HL-60 (cell line): ENCODE measurements around the gene PTPRG.

Source experiments
- DNase-seq, 2 experiments: peaks; one replicate each; pipeline ENCODE4 v3.0.0-alpha.2; 2010 to 2020; ENCODE audit warnings: low read depth in 1 of 2, low spot score in 1 of 2
- H3K27ac ChIP-seq: fragments of 250-450 bp; sonication (Bioruptor Pico); replicated peaks from 2 replicates; pipeline ENCODE4 v1.5.1; 2020; ENCODE audit warnings: mild to moderate bottlenecking, moderate library complexity
- H3K27me3 ChIP-seq: fragments of 250-450 bp; sonication (Bioruptor Pico); 2 replicates; pipeline ENCODE4 v1.5.1; 2021; ENCODE audit warnings: mild to moderate bottlenecking, moderate library complexity; ENCODE audit not compliant: insufficient read depth, poor library complexity, severe bottlenecking
- H3K4me3 ChIP-seq: replicated peaks from 2 replicates; pipeline ENCODE4 v1.5.1; 2011; ENCODE audit warnings: mild to moderate bottlenecking, control low read depth, low read length; ENCODE audit not compliant: insufficient read depth
- GABPA ChIP-seq: IDR thresholded peaks from 2 replicates; pipeline ENCODE4 v1.6.1; 2012; ENCODE audit warnings: low read depth
- POLR2AphosphoS5 ChIP-seq: IDR thresholded peaks from 2 replicates; pipeline ENCODE4 v1.6.1; 2012; ENCODE audit warnings: low read depth
- SPI1 ChIP-seq: IDR thresholded peaks from 2 replicates; pipeline ENCODE4 v1.6.1; 2012; ENCODE audit warnings: low read depth, mild to moderate bottlenecking, borderline replicate concordance
- TF ChIP-seq, protein P1 (sequence below): IDR thresholded peaks from one replicate; pipeline ENCODE4 v1.5.1; 2011; ENCODE audit warnings: low read length, control low read depth, inconsistent platforms; ENCODE audit not compliant: insufficient read depth
- TF ChIP-seq, protein P2 (sequence below): IDR thresholded peaks from 2 replicates; pipeline ENCODE4 v1.6.1; 2012; ENCODE audit warnings: low read depth; ENCODE audit not compliant: insufficient replicate concordance

Gene PTPRG

DNA sequence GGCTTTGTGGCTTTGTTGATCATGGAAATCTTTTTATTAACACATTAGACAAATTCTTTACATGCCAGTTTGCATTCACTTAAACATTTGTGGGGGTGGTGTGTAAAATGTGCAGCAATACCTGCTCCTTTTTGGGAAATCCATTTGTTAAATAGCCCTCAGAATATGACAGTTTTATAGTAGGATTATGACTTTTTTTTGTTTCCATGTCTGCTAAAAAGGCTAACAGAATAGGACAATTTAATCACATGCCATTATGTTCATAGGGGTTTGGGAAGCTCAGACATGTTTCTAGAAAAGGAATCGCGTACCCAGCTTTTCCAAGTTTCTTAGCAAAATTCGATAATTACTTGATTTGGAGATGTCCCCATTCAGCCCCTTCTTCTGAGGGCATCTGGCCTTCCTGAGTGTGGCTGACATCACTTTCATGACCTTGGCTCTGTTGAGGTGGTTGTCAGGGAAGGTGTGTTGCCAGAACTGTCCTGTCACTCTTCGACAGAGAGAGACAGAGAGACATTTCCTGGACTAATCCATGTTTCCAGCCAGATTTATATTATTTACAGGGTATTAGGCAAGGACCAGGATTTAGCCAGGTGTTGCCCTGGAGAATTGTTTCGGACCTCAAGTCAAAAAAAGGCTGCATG is 126.4 kb downstream of the PTPRG start:
- no peak for TF ChIP-seq SPI1
- TF ChIP-seq, protein P1, sequence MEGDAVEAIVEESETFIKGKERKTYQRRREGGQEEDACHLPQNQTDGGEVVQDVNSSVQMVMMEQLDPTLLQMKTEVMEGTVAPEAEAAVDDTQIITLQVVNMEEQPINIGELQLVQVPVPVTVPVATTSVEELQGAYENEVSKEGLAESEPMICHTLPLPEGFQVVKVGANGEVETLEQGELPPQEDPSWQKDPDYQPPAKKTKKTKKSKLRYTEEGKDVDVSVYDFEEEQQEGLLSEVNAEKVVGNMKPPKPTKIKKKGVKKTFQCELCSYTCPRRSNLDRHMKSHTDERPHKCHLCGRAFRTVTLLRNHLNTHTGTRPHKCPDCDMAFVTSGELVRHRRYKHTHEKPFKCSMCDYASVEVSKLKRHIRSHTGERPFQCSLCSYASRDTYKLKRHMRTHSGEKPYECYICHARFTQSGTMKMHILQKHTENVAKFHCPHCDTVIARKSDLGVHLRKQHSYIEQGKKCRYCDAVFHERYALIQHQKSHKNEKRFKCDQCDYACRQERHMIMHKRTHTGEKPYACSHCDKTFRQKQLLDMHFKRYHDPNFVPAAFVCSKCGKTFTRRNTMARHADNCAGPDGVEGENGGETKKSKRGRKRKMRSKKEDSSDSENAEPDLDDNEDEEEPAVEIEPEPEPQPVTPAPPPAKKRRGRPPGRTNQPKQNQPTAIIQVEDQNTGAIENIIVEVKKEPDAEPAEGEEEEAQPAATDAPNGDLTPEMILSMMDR, result no peak
- no peak for TF ChIP-seq POLR2AphosphoS5
- TF ChIP-seq GABPA, result no peak
- TF ChIP-seq, protein P2, sequence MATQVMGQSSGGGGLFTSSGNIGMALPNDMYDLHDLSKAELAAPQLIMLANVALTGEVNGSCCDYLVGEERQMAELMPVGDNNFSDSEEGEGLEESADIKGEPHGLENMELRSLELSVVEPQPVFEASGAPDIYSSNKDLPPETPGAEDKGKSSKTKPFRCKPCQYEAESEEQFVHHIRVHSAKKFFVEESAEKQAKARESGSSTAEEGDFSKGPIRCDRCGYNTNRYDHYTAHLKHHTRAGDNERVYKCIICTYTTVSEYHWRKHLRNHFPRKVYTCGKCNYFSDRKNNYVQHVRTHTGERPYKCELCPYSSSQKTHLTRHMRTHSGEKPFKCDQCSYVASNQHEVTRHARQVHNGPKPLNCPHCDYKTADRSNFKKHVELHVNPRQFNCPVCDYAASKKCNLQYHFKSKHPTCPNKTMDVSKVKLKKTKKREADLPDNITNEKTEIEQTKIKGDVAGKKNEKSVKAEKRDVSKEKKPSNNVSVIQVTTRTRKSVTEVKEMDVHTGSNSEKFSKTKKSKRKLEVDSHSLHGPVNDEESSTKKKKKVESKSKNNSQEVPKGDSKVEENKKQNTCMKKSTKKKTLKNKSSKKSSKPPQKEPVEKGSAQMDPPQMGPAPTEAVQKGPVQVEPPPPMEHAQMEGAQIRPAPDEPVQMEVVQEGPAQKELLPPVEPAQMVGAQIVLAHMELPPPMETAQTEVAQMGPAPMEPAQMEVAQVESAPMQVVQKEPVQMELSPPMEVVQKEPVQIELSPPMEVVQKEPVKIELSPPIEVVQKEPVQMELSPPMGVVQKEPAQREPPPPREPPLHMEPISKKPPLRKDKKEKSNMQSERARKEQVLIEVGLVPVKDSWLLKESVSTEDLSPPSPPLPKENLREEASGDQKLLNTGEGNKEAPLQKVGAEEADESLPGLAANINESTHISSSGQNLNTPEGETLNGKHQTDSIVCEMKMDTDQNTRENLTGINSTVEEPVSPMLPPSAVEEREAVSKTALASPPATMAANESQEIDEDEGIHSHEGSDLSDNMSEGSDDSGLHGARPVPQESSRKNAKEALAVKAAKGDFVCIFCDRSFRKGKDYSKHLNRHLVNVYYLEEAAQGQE, result no peak
- H3K4me3 ChIP-seq, result no peak overlapping the region
- DNase-seq, result no peak
- H3K27ac ChIP-seq, result no peak overlapping the region
- peaks cover 2% of the 10 kb centered on the region for H3K27me3 ChIP-seq

DNA sequence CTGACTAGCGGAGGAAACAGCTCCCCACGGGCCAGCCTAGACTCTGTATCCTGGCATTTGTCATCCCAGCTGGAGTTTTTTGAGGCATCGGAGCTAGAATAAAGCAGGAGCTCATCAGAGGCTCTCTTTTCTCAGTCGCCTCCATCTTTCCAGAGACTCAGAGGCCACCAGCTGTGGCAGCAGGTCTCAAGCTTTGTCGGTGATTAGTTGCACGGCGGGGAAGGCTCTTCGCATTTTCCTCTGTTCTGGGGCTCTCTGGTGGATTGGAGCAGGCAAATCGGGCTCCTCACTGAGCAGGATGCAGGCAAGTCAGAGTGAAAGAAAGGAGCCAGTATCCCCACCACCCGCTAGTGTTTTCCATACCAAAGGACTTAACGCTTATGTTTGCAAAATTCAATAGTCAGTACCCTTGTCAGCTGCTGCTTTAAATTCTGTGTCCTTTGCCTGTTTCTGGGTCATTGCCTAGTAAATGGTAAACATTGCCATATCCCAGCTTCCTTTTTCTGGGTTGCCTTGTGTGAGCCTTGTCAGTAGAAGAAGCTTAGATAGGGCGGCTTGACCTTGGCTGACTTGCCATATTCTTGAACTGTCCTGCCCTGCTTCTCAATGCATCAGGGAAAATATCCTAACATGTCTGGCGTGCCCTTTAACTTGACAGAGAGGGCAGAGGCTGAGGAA is 127.1 kb downstream of the PTPRG start:
- Histone ChIP-seq H3K27me3 (peaks cover 2% of the 10 kb centered on the region), H3K4me3 (no peak overlapping the region), H3K27ac (no peak overlapping the region)
- TF ChIP-seq, protein P1, result no peak
- TF ChIP-seq SPI1 (no peak), GABPA (no peak), POLR2AphosphoS5 (no peak)
- TF ChIP-seq, protein P2, result no peak
- DNase-seq, result no peak

DNA sequence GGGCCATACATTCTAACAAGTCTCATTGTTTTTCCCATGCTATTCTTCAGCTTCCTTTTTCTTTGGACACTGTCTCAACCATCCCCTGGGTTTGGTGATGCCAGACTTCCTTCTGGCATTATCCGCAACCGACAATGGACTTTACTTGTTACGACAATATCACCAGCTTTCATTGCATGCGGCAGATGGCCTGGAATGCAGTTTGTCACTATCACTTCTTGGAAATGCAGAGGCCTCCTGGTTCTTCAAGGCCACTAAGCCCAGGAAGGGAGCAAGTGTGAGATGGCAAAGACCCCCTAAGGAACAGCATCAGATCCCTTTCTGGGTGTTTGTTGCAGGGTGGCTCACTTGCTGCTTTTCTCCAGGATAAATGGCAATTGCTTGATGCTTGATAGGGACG is 128.6 kb downstream of the PTPRG start:
- peaks cover 2% of the 10 kb centered on the region for H3K27me3 ChIP-seq
- H3K4me3 ChIP-seq, result no peak overlapping the region
- H3K27ac ChIP-seq, result no peak overlapping the region
- no peak for DNase-seq
- TF ChIP-seq, protein P1, result no peak
- TF ChIP-seq SPI1 (no peak), GABPA (no peak), POLR2AphosphoS5 (no peak)
- TF ChIP-seq, protein P2, result no peak
